H1 (cell line): ENCODE results near the gene ELOVL6. TPM values are rescaled to one million over a fixed set of nuclear protein-coding genes. Genes with fewer than 3 reads are reported as not detected.

ENCODE experiments used
- CTCF ChIA-PET: fragments of 300-600 bp; sonication (Branson Sonifier 250); formaldehyde crosslinking; loops from one replicate; lab custom pipeline; 2021; ENCODE audit not compliant: partially characterized antibody; lab: Charles Lee
- POLR2A ChIA-PET: fragments of 300-600 bp; sonication (Branson Sonifier 250); formaldehyde crosslinking; loops from one replicate; lab custom pipeline; 2021; ENCODE audit warnings: inconsistent platforms; ENCODE audit not compliant: partially characterized antibody; lab: Charles Lee
- DNase-seq, 2 experiments: peaks; one replicate each; pipeline versions ENCODE4 v3.0.0 to v3.0.0-alpha.2; 2010 to 2022; ENCODE audit warnings: low spot score in 2 of 2, low read depth in 1 of 2, mixed read lengths in 1 of 2
- FAIRE-seq: peaks from 2 replicates; lab custom pipeline; 2011; peaks lifted over from hg19 to GRCh38; lab: Jason Lieb, UNC
- H2AFZ ChIP-seq: 2 replicates; pipeline ENCODE4 v1.8.1; 2012; ENCODE audit warnings: low read length, inconsistent platforms
- H2AK5ac ChIP-seq: 2 replicates; pipeline ENCODE4 v1.6.1; 2013; ENCODE audit warnings: low read depth, low read length
- H2BK120ac ChIP-seq: replicated peaks from 2 replicates; pipeline ENCODE3; 2013; ENCODE audit warnings: low read depth, low read length, inconsistent platforms
- H2BK12ac ChIP-seq: 2 replicates; pipeline ENCODE4 v1.6.1; 2013; ENCODE audit warnings: low read depth, low read length
- H2BK15ac ChIP-seq: 2 replicates; pipeline ENCODE4 v1.6.1; 2013; ENCODE audit warnings: low read length
- H2BK20ac ChIP-seq: 2 replicates; pipeline ENCODE4 v1.6.1; 2013; ENCODE audit warnings: low read length
- H2BK5ac ChIP-seq: 2 replicates; pipeline ENCODE4 v1.6.1; 2013; ENCODE audit warnings: low read depth, low read length
- H3K14ac ChIP-seq: 2 replicates; pipeline ENCODE4 v1.6.1; 2013; ENCODE audit warnings: inconsistent platforms; ENCODE audit not compliant: insufficient read length
- H3K18ac ChIP-seq: 2 replicates; pipeline ENCODE4 v1.6.1; 2013; ENCODE audit warnings: low read length; ENCODE audit errors: extremely low read depth
- H3K23ac ChIP-seq: 2 replicates; pipeline ENCODE4 v1.6.1; 2013; ENCODE audit warnings: inconsistent platforms; ENCODE audit not compliant: insufficient read length
- H3K23me2 ChIP-seq: 2 replicates; pipeline ENCODE4 v1.6.1; 2013; ENCODE audit warnings: low read depth, low read length
- H3K27ac ChIP-seq: 2 replicates; pipeline ENCODE4 v1.6.1; 2011; ENCODE audit warnings: low read depth, low read length, inconsistent platforms
- H3K27me3 ChIP-seq, 4 experiments: replicated peaks in 1 of 4; 1 replicate in 1 of 4; 2 replicates in 3 of 4; pipeline versions ENCODE4 v1.6.1 to v1.8.1; 2011 to 2013; ENCODE audit warnings: low read length in 3 of 4, mild to moderate bottlenecking in 3 of 4, inconsistent platforms in 2 of 4, mixed read lengths in 2 of 4, moderate library complexity in 1 of 4; ENCODE audit not compliant: control insufficient read depth in 3 of 4, insufficient read depth in 3 of 4; ENCODE audit errors: extremely low read depth in 1 of 4
- H3K36me3 ChIP-seq, 4 experiments: 2 replicates each; pipeline versions ENCODE4 v1.6.1 to v1.8.1; 2011 to 2013; ENCODE audit warnings: mild to moderate bottlenecking in 4 of 4, low read length in 3 of 4, moderate library complexity in 2 of 4, control low read depth in 1 of 4, inconsistent platforms in 1 of 4; ENCODE audit not compliant: insufficient read depth in 4 of 4, control insufficient read depth in 2 of 4
- H3K4ac ChIP-seq: replicated peaks from 2 replicates; pipeline ENCODE3; 2013; ENCODE audit warnings: low read length, low read depth, mixed read lengths, inconsistent platforms; ENCODE audit not compliant: insufficient read length
- H3K4me1 ChIP-seq, 4 experiments: replicated peaks in 1 of 4; 1 replicate in 1 of 4; 2 replicates in 3 of 4; pipeline versions ENCODE4 v1.6.1 to v1.8.1; 2011 to 2013; ENCODE audit warnings: low read length in 3 of 4, inconsistent platforms in 2 of 4, mixed read lengths in 1 of 4; ENCODE audit not compliant: insufficient read depth in 4 of 4, control insufficient read depth in 3 of 4
- H3K4me2 ChIP-seq, 2 experiments: 2 replicates each; pipeline versions ENCODE4 v1.6.1 to v1.8.1; 2011 to 2013; ENCODE audit warnings: low read depth in 2 of 2, low read length in 2 of 2, control low read depth in 1 of 2, inconsistent platforms in 1 of 2, mild to moderate bottlenecking in 1 of 2; ENCODE audit not compliant: insufficient read depth in 1 of 2
- H3K4me3 ChIP-seq, 4 experiments: fragments of 200-600, 300-600 bp in 1 of 4; sonication (generic), shearing (Covaris generic), sonication (Bioruptor Twin) in 1 of 4; 2 replicates each; pipeline versions ENCODE4 v1.5.1 to v1.8.1; 2011 to 2016; ENCODE audit warnings: low read length in 4 of 4, low read depth in 3 of 4, control low read depth in 2 of 4, inconsistent platforms in 2 of 4, mild to moderate bottlenecking in 2 of 4, mixed read lengths in 1 of 4, moderate library complexity in 1 of 4; ENCODE audit not compliant: insufficient read depth in 2 of 4; ENCODE audit errors: extremely low read depth in 1 of 4
- H3K56ac ChIP-seq: replicated peaks from 2 replicates; pipeline ENCODE3; 2013; ENCODE audit warnings: low read depth, mild to moderate bottlenecking, mixed read lengths, low read length, inconsistent platforms; ENCODE audit not compliant: insufficient read length
- H3K79me1 ChIP-seq: 2 replicates; pipeline ENCODE4 v1.6.1; 2013; ENCODE audit warnings: low read depth, low read length, control low read depth
- H3K79me2 ChIP-seq, 2 experiments: 2 replicates each; pipeline versions ENCODE4 v1.6.1 to v1.8.1; 2012 to 2013; ENCODE audit warnings: low read length in 2 of 2, mild to moderate bottlenecking in 2 of 2, inconsistent platforms in 1 of 2; ENCODE audit not compliant: insufficient read depth in 2 of 2, control insufficient read depth in 1 of 2
- H3K9ac ChIP-seq, 4 experiments: replicated peaks in 1 of 4; 1 replicate in 1 of 4; 2 replicates in 3 of 4; pipeline versions ENCODE4 v1.6.1 to v1.8.1; 2011 to 2013; ENCODE audit warnings: low read depth in 3 of 4, low read length in 3 of 4, control low read depth in 2 of 4, mild to moderate bottlenecking in 2 of 4, moderate library complexity in 2 of 4, inconsistent platforms in 1 of 4; ENCODE audit errors: extremely low read depth in 1 of 4
- H3K9me3 ChIP-seq, 2 experiments: 2 replicates each; pipeline versions ENCODE4 v1.6.1 to v1.8.1; 2012 to 2013; ENCODE audit warnings: mild to moderate bottlenecking in 2 of 2, moderate library complexity in 2 of 2, control low read depth in 1 of 2, inconsistent platforms in 1 of 2, low read depth in 1 of 2, low read length in 1 of 2, mixed read lengths in 1 of 2; ENCODE audit not compliant: insufficient read depth in 2 of 2
- H4K20me1 ChIP-seq, 2 experiments: replicated peaks in 1 of 2; 2 replicates each; pipeline versions ENCODE3 to v1.8.1; 2011 to 2013; ENCODE audit warnings: inconsistent platforms in 2 of 2, low read length in 2 of 2, mild to moderate bottlenecking in 1 of 2; ENCODE audit not compliant: insufficient read depth in 2 of 2, control insufficient read depth in 1 of 2
- H4K5ac ChIP-seq: 2 replicates; pipeline ENCODE4 v1.6.1; 2013; ENCODE audit warnings: low read length, low read depth, mixed read lengths, inconsistent platforms; ENCODE audit not compliant: insufficient read length
- H4K8ac ChIP-seq: 2 replicates; pipeline ENCODE4 v1.8.0; 2013; ENCODE audit warnings: mild to moderate bottlenecking, moderate library complexity, low read length, inconsistent platforms; ENCODE audit not compliant: insufficient read depth; ENCODE audit errors: extremely low read depth
- H4K91ac ChIP-seq: replicated peaks from 2 replicates; pipeline ENCODE3; 2013; ENCODE audit warnings: low read length, mixed read lengths, inconsistent platforms; ENCODE audit not compliant: insufficient read length
- CBX5 ChIP-seq: fragments of 300-800, 300-1000 bp; sonication (generic); IDR thresholded peaks from 2 replicates; pipeline ENCODE4 v1.7.1; 2016; ENCODE audit warnings: antibody characterized with exemption, low read length, low read depth
- CHD1 ChIP-seq: IDR thresholded peaks from 2 replicates; pipeline ENCODE4 v1.6.1; 2012; ENCODE audit warnings: low read depth, low read length, improper control_type of control experiment
- CTCF ChIP-seq, 3 experiments: IDR thresholded peaks; 1 replicate in 2 of 3; 2 replicates in 1 of 3; pipeline versions ENCODE4 v1.5.1 to v1.6.1; 2011; ENCODE audit warnings: low read length in 3 of 3, mild to moderate bottlenecking in 3 of 3, inconsistent platforms in 2 of 3, low read depth in 1 of 3, moderate library complexity in 1 of 3; ENCODE audit not compliant: insufficient read depth in 1 of 3; ENCODE audit errors: control extremely low read depth in 1 of 3
- HDAC6 ChIP-seq: IDR thresholded peaks from one replicate; pipeline ENCODE4 v1.7.1; 2012; ENCODE audit warnings: low read depth, mild to moderate bottlenecking, inconsistent platforms, low read length, moderate library complexity
- JUND ChIP-seq: IDR thresholded peaks from 2 replicates; pipeline ENCODE4 v1.6.1; 2011; ENCODE audit warnings: mild to moderate bottlenecking, improper control_type of control experiment, low read length
- KDM1A ChIP-seq: fragments of 200-600, 300-600 bp; sonication (generic); IDR thresholded peaks from 2 replicates; pipeline ENCODE4 v1.7.1; 2016; ENCODE audit warnings: mild to moderate bottlenecking, low read length, borderline replicate concordance
- RAD21 ChIP-seq, 2 experiments: IDR thresholded peaks in 1 of 2; conservative IDR thresholded peaks in 1 of 2; 2 replicates each; pipeline ENCODE4 v1.6.1; 2011; ENCODE audit warnings: low read depth in 2 of 2, low read length in 2 of 2, improper control_type of control experiment in 1 of 2, inconsistent platforms in 1 of 2, mild to moderate bottlenecking in 1 of 2, moderate library complexity in 1 of 2
- RFX5 ChIP-seq: IDR thresholded peaks from 2 replicates; pipeline ENCODE4 v1.6.1; 2011; ENCODE audit warnings: low read depth, low read length, improper control_type of control experiment, borderline replicate concordance
- SUZ12 ChIP-seq: fragments of 200-600 bp; sonication (generic); IDR thresholded peaks from 2 replicates; pipeline ENCODE4 v1.6.1; 2012; ENCODE audit warnings: mild to moderate bottlenecking, inconsistent platforms, low read length, moderate library complexity, mixed read lengths
- TAF1 ChIP-seq: IDR thresholded peaks from 2 replicates; pipeline ENCODE4 v1.6.1; 2011; ENCODE audit warnings: mild to moderate bottlenecking, low read depth, low read length
- TEAD4 ChIP-seq: IDR thresholded peaks from 2 replicates; pipeline ENCODE4 v1.6.1; 2012; ENCODE audit warnings: low read depth, low read length, inconsistent platforms, mixed read lengths
- WGBS, 2 experiments: shearing (Covaris generic) in 1 of 2; methylation state at CpG; one replicate each; pipeline versions ENCODE4 v1.1.6 to v1.1.7; 2013 to 2015; ENCODE audit warnings: low lambda C conversion rate in 2 of 2, mixed read lengths in 2 of 2, inconsistent platforms in 1 of 2, low coverage in 1 of 2, missing lambda C conversion rate in 1 of 2; ENCODE audit not compliant: insufficient replicate concordance in 2 of 2, insufficient coverage in 1 of 2, insufficient read length in 1 of 2; ENCODE audit errors: extremely low coverage in 1 of 2, missing lambda C conversion rate in 1 of 2; 5-methylcytosine and 5-hydroxymethylcytosine counted together
- polyA plus RNA-seq, 7 experiments: library from polyadenylated mRNA; depleted of rRNA in 3 of 7; stranded (reverse) in 5 of 7; unstranded in 2 of 7; fragments of >200 nt in 5 of 7; fragments of 200-250 nt in 2 of 7; gene quantifications; 1 replicate in 5 of 7; 2 replicates in 1 of 7; 4 replicates in 1 of 7; pipeline versions ENCODE4 v1.2.1 to v1.2.3, GENCODE V29; 2011 to 2013; ENCODE audit warnings: missing spikeins in 2 of 7, mixed read lengths in 2 of 7
- total RNA-seq: library from RNA; stranded (reverse); fragmentation: NEBNext Ultra II Directional; extraction: Animal tissue kit (Norgen Biotek cat#: 25700); gene quantifications from 2 replicates; pipeline ENCODE4 v1.2.1, GENCODE V29; 2021

Gene ELOVL6
- total and polyA plus RNA-seq, 2 of the 8 experiments (the other 6 are each of a cell fraction or from before 2014, with no cell fraction given), result 27.8 to 86.6 TPM

- Histone ChIP-seq H3K9ac (no peak overlapping the region), H3K23ac (no peak overlapping the region), H3K79me1 (no peaks in the 10 kb centered on the region; the same call in 1 of the 2 replicates), H3K14ac (no peak overlapping the region), H3K56ac (no peak overlapping the region), H4K91ac (no peak overlapping the region), H3K27me3 (no peaks in the 10 kb centered on the region), H4K8ac (no peak overlapping the region), H4K20me1 (peaks cover 2 to 4% of the 10 kb centered on the region in 2 experiments), H3K4me2 (no peak overlapping the region; a peak in 1 of 4 replicates), H3K4me1 (peaks cover 4 to 12% (median 6%) of the 10 kb centered on the region in 4 experiments; a peak in 5 of 7 replicates), H2BK12ac (no peak overlapping the region), H3K79me2 (peaks cover 4 to 76% of the 10 kb centered on the region in 2 experiments; a peak in 3 of 4 replicates), H4K5ac (no peak overlapping the region), H2AFZ (no peak overlapping the region), H3K4me3 (no peak overlapping the region), H3K9me3 (no peaks in the 10 kb centered on the region), H3K18ac (no peak overlapping the region), H2BK5ac (no peak overlapping the region), H3K36me3 (peaks cover 0 to 26% (median under 1%) of the 10 kb centered on the region in 4 experiments; a peak in 3 of 8 replicates), H2BK20ac (no peak overlapping the region), H2AK5ac (no peak overlapping the region), H2BK15ac (no peak overlapping the region), H2BK120ac (no peak overlapping the region), H3K4ac (no peak overlapping the region), H3K27ac (no peak overlapping the region), H3K23me2 (no peaks in the 10 kb centered on the region)
- ChIA-PET POLR2A (interaction anchor here (0.8 to 2.5 kb wide), 3 partner anchors 9 to 18 kb away, joined by 3 to 12 read pairs (median 5); partner anchors contain the start of gene ELOVL6), CTCF (interaction anchor here (1.1 to 3.0 kb wide), 6 partner anchors 13 to 132 kb away, joined by 3 to 14 read pairs (median 4); no protein-coding TSS in a partner anchor)
- DNase-seq, result no peak
- WGBS, 2 experiments, result 43% methylated on average over 5 of the region's 5 CpGs; no CpG with 5 or more reads in 1 of the 2 experiments
- FAIRE-seq, result no peak
- no peak for TF ChIP-seq JUND
- TF ChIP-seq SUZ12, result no peak
- TF ChIP-seq CTCF (IDR thresholded peaks at IDR 0.05; ENCODE audit: control extremely low read depth in 1 of 3, insufficient read depth in 1 of 3, low read depth in 1 of 3, low read length in 3 of 3), result no peak
- TF ChIP-seq HDAC6, result no peak
- no peak for TF ChIP-seq RFX5
- no peak for TF ChIP-seq TAF1
- TF ChIP-seq KDM1A, result no peak
- TF ChIP-seq TEAD4, result no peak
- no peak for TF ChIP-seq CHD1
- no peak for TF ChIP-seq CBX5
- TF ChIP-seq RAD21 (IDR thresholded peaks at IDR 0.05 in 1 of 2, conservative IDR thresholded peaks at IDR 0.05 in 1 of 2; ENCODE audit: low read depth in 2 of 2, low read length in 2 of 2), result no peak
Measured at GRCh38 chr4:110183643-110184042, 14.8 kb downstream of the ELOVL6 start.
